HepG2 (cell line): ENCODE measurements around the gene NAIF1. TPM values are rescaled to one million over a fixed set of nuclear protein-coding genes. Genes with fewer than 3 reads are reported as not detected.

Source experiments
- ATAC-seq: fragments of 200-7000 bp; cut with Tn5 transposase; 3 replicates; pipeline ENCODE4 v1.9.1; 2020; ENCODE audit warnings: mild to moderate bottlenecking, moderate library complexity
- BruUV-seq: library from RNA; stranded (reverse); fragments of 400-500 nt; replicated peaks from 2 replicates; lab custom pipeline; 2021; lab: Mats Ljungman, UMichigan
- CTCF ChIA-PET: fragments of 300-600 bp; formaldehyde crosslinking; extraction: SDS; loops from one replicate; lab custom pipeline; 2021; ENCODE audit warnings: low total read pairs, inconsistent platforms, low intra/inter-chr PET ratio; lab: Yijun Ruan, JAX
- POLR2A ChIA-PET: fragments of 350-600 bp; sonication (Branson Sonifier 250); formaldehyde crosslinking; loops from one replicate; lab custom pipeline; 2020; ENCODE audit warnings: antibody characterized with exemption, inconsistent platforms; lab: Yijun Ruan, JAX
- DNase-seq: peaks from one replicate; pipeline ENCODE4 v3.0.0-alpha.2; 2015; ENCODE audit warnings: low spot score
- FAIRE-seq: peaks from 3 replicates; lab custom pipeline; 2011; peaks lifted over from hg19 to GRCh38; lab: Jason Lieb, UNC
- H2AFZ ChIP-seq: one replicate; pipeline ENCODE4 v1.6.1; 2011; ENCODE audit warnings: low read length, inconsistent platforms
- H3K27ac ChIP-seq: fragments of 300-600 bp; 3 replicates; pipeline ENCODE4 v1.8.0; 2011; ENCODE audit warnings: mixed run types, mild to moderate bottlenecking, mixed read lengths, low read length, inconsistent platforms; ENCODE audit not compliant: insufficient read depth; ENCODE audit errors: extremely low read length
- H3K27me3 ChIP-seq, 2 experiments: fragments of 200-600 bp in 1 of 2; 2 replicates in 1 of 2; 3 replicates in 1 of 2; pipeline versions ENCODE4 v1.6.0 to v1.8.0; 2011; ENCODE audit warnings: low read length in 2 of 2, mild to moderate bottlenecking in 2 of 2, moderate library complexity in 2 of 2, inconsistent platforms in 1 of 2; ENCODE audit not compliant: insufficient read depth in 2 of 2, control insufficient read depth in 1 of 2
- H3K36me3 ChIP-seq, 2 experiments: fragments of 200-600 bp in 1 of 2; replicated peaks in 1 of 2; 2 replicates in 1 of 2; 3 replicates in 1 of 2; pipeline versions ENCODE4 v1.5.1 to v1.8.0; 2011; ENCODE audit warnings: low read length in 2 of 2, inconsistent platforms in 1 of 2; ENCODE audit not compliant: insufficient read depth in 2 of 2, control insufficient read depth in 1 of 2
- H3K4me1 ChIP-seq: 2 replicates; pipeline ENCODE4 v1.5.1; 2012; ENCODE audit warnings: low read length, inconsistent platforms; ENCODE audit not compliant: insufficient read depth
- H3K4me2 ChIP-seq: 2 replicates; pipeline ENCODE4 v1.6.0; 2011; ENCODE audit warnings: low read depth, low read length, inconsistent platforms
- H3K4me3 ChIP-seq, 3 experiments: fragments of 200-600 bp in 1 of 3; sonication (generic), shearing (Covaris generic) in 1 of 3; replicated peaks in 1 of 3; 2 replicates each; pipeline ENCODE4 v1.5.1; 2011 to 2016; ENCODE audit warnings: low read length in 3 of 3, inconsistent platforms in 2 of 3, low read depth in 2 of 3, mild to moderate bottlenecking in 2 of 3, control low read depth in 1 of 3, mixed read lengths in 1 of 3; ENCODE audit not compliant: insufficient read depth in 1 of 3
- H3K79me2 ChIP-seq: one replicate; pipeline ENCODE4 v1.6.1; 2011; ENCODE audit warnings: low read length, inconsistent platforms; ENCODE audit not compliant: insufficient read depth
- H3K9ac ChIP-seq: 2 replicates; pipeline ENCODE4 v1.6.0; 2011; ENCODE audit warnings: mild to moderate bottlenecking, low read depth, low read length, inconsistent platforms; ENCODE audit not compliant: insufficient read depth
- H3K9me3 ChIP-seq: 2 replicates; pipeline ENCODE4 v1.5.1; 2012; ENCODE audit warnings: mild to moderate bottlenecking, low read length
- H4K20me1 ChIP-seq: 2 replicates; pipeline ENCODE4 v1.6.0; 2011; ENCODE audit warnings: inconsistent platforms, mild to moderate bottlenecking, low read length, moderate library complexity; ENCODE audit not compliant: insufficient read depth
- AHR ChIP-seq: IDR thresholded peaks from 2 replicates; pipeline ENCODE4 v1.6.1; 2018; ENCODE audit warnings: missing genetic modification reagents, missing compliant biosample characterization
- FOXO1 ChIP-seq: sonication (generic); formaldehyde crosslinking; IDR thresholded peaks from 2 replicates; pipeline ENCODE4 v1.4.0; 2020; ENCODE audit warnings: missing genetic modification reagents
- FOXO4 ChIP-seq: sonication (generic); formaldehyde crosslinking; conservative IDR thresholded peaks from 2 replicates; pipeline ENCODE4 v1.8.1; 2023; ENCODE audit warnings: missing genetic modification reagents
- GPN1 ChIP-seq: sonication (generic); formaldehyde crosslinking; IDR thresholded peaks from 2 replicates; pipeline ENCODE4 v1.5.1; 2020; ENCODE audit warnings: missing genetic modification reagents, borderline replicate concordance
- HDAC2 ChIP-seq: sonication (generic); formaldehyde crosslinking; IDR thresholded peaks from 2 replicates; pipeline ENCODE4 v1.4.0; 2020; ENCODE audit warnings: missing genetic modification reagents
- JUND ChIP-seq: sonication (generic); formaldehyde crosslinking; IDR thresholded peaks from 2 replicates; pipeline ENCODE4 v1.8.0; 2022; ENCODE audit warnings: mild to moderate bottlenecking, missing genetic modification reagents
- KAT2B ChIP-seq: fragments of 150-350 bp; IDR thresholded peaks from 2 replicates; pipeline ENCODE4 v1.6.1; 2014; ENCODE audit warnings: low read depth, low read length, borderline replicate concordance
- MTF1 ChIP-seq: sonication (generic); formaldehyde crosslinking; IDR thresholded peaks from 2 replicates; pipeline ENCODE4 v1.5.0; 2020; ENCODE audit warnings: missing genetic modification reagents
- PHF20 ChIP-seq: sonication (generic); formaldehyde crosslinking; IDR thresholded peaks from 2 replicates; pipeline ENCODE4 v1.5.0; 2020; ENCODE audit warnings: mild to moderate bottlenecking, missing genetic modification reagents
- RFX3 ChIP-seq: IDR thresholded peaks from 2 replicates; pipeline ENCODE4 v1.6.1; 2016; ENCODE audit warnings: missing biosample characterization, missing genetic modification reagents
- SALL1 ChIP-seq: sonication (generic); formaldehyde crosslinking; IDR thresholded peaks from 2 replicates; pipeline ENCODE4 v1.8.0; 2022; ENCODE audit warnings: mild to moderate bottlenecking, missing genetic modification reagents
- STAT6 ChIP-seq: sonication (generic); formaldehyde crosslinking; IDR thresholded peaks from 2 replicates; pipeline ENCODE4 v1.4.0; 2020; ENCODE audit warnings: missing genetic modification reagents, mild to moderate bottlenecking, borderline replicate concordance
- ZFP37 ChIP-seq: sonication (generic); formaldehyde crosslinking; IDR thresholded peaks from 2 replicates; pipeline ENCODE4 v1.4.0; 2020; ENCODE audit warnings: missing genetic modification reagents, borderline replicate concordance
- ZNF230 ChIP-seq: sonication (generic); formaldehyde crosslinking; IDR thresholded peaks from 2 replicates; pipeline ENCODE4 v1.4.0; 2020; ENCODE audit warnings: mild to moderate bottlenecking, missing genetic modification reagents
- ZNF24 ChIP-seq: fragments of 450-650 bp; IDR thresholded peaks from 2 replicates; pipeline ENCODE4 v1.6.1; 2017; ENCODE audit warnings: antibody characterized with exemption, mild to moderate bottlenecking
- ZNF256 ChIP-seq: sonication (generic); formaldehyde crosslinking; conservative IDR thresholded peaks from 2 replicates; pipeline ENCODE4 v1.4.0; 2020; ENCODE audit warnings: missing genetic modification reagents
- ZNF292 ChIP-seq: sonication (generic); formaldehyde crosslinking; IDR thresholded peaks from 2 replicates; pipeline ENCODE4 v1.8.1; 2022; ENCODE audit warnings: mild to moderate bottlenecking, low read depth, missing genetic modification reagents, borderline replicate concordance
- ZNF597 ChIP-seq: sonication (generic); formaldehyde crosslinking; IDR thresholded peaks from 2 replicates; pipeline ENCODE4 v1.5.0; 2020; ENCODE audit warnings: missing genetic modification reagents
- ZNF660 ChIP-seq: sonication (generic); formaldehyde crosslinking; IDR thresholded peaks from 2 replicates; pipeline ENCODE4 v1.5.1; 2020; ENCODE audit warnings: mild to moderate bottlenecking, low read depth, missing genetic modification reagents, borderline replicate concordance
- WGBS: methylation state at CpG from one replicate; pipeline ENCODE4 v1.1.6; 2017; ENCODE audit warnings: low lambda C conversion rate; 5-methylcytosine and 5-hydroxymethylcytosine counted together
- in situ Hi-C: cut with HindIII; loops from 2 replicates; pipeline ENCODE4 v1.10.0; 2017; ENCODE audit warnings: low pct_unique_long_range_greater_than_20kb; ENCODE audit not compliant: extremely low pct_ligation_motif_present
- intact Hi-C: fragments of 100-400 bp; cut with micrococcal nuclease; formaldehyde crosslinking; loops from one replicate; pipeline ENCODE4 v1.10.0; 2022; ENCODE audit not compliant: unreplicated experiment
- polyA plus RNA-seq, 8 experiments: library from polyadenylated mRNA; depleted of rRNA in 3 of 8; stranded (reverse) in 7 of 8; unstranded in 1 of 8; fragments of >200 nt; fragmentation: Illumina TruSeq in 4 of 8; extraction: Trizol in 4 of 8; gene quantifications; 2 replicates each; pipeline versions ENCODE4 v1.2.1 to v1.2.3, GENCODE V29; 2011 to 2016; ENCODE audit warnings: low read depth in 4 of 8, missing spikeins in 1 of 8, mixed read lengths in 1 of 8; ENCODE audit not compliant: insufficient read depth in 1 of 8
- total RNA-seq, 5 experiments: library from RNA; depleted of rRNA; stranded (reverse); fragments of >200 nt; fragmentation: Illumina TruSeq; extraction: Trizol; gene quantifications; 2 replicates each; pipeline ENCODE4 v1.2.3, GENCODE V29; 2016; ENCODE audit warnings: low read depth in 1 of 5
- TF ChIP-seq, protein P1 (sequence below): IDR thresholded peaks from 2 replicates; pipeline ENCODE4 v1.6.1; 2016; ENCODE audit warnings: missing compliant biosample characterization, missing genetic modification reagents, borderline replicate concordance

NAIF1 gene
- total and polyA plus RNA-seq, 2 of the 13 experiments (the other 11 are each of a cell fraction or from before 2014, with no cell fraction given) = 6.0 to 6.9 TPM

DNA sequence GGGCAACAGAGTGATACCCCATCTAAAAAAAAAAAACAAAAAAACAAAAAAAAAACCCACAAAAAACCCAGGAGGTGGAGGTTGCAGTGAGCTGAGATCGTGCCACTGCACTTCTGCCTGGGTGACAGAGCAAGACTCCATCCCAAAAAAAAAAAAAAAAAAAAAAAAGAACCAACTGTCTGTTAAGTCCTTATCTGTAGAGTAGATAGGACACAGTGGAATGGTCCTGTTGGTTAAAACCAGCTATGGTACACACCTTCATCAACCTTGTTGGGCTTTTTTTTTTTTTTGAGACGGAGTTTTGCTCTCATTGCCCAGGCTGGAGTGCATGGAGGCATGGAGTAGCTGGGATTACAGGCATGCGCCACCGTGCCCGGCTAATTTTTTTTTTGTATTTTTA lies 13.1 kb upstream of the NAIF1 start:
- Histone ChIP-seq H3K9ac (no peak overlapping the region), H3K4me1 (peaks cover 45% of the 10 kb centered on the region), H3K79me2 (peaks cover 5% of the 10 kb centered on the region), H3K27me3 (no peaks in the 10 kb centered on the region), H4K20me1 (no peaks in the 10 kb centered on the region), H3K36me3 (peaks cover 2 to 3% of the 10 kb centered on the region in 2 experiments; a peak in 2 of 5 replicates), H3K27ac (no peak overlapping the region), H2AFZ (no peak overlapping the region), H3K4me2 (no peak overlapping the region), H3K9me3 (no peaks in the 10 kb centered on the region), H3K4me3 (no peak overlapping the region)
- no TSS peak for BruUV-seq
- DNase-seq (no peak), FAIRE-seq (no peak), ATAC-seq (no peak)
- ChIA-PET POLR2A (interaction anchor here (0.6 to 1.4 kb wide), 3 partner anchors 18 to 72 kb away, joined by 3 to 5 read pairs (median 3); no protein-coding TSS in a partner anchor), CTCF (no interaction called here)
- TF ChIP-seq, protein P1, sequence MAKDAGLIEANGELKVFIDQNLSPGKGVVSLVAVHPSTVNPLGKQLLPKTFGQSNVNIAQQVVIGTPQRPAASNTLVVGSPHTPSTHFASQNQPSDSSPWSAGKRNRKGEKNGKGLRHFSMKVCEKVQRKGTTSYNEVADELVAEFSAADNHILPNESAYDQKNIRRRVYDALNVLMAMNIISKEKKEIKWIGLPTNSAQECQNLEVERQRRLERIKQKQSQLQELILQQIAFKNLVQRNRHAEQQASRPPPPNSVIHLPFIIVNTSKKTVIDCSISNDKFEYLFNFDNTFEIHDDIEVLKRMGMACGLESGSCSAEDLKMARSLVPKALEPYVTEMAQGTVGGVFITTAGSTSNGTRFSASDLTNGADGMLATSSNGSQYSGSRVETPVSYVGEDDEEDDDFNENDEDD = no peak
- TF ChIP-seq HDAC2 (CRISPR knock-in tag) (no peak), FOXO4 (CRISPR knock-in tag) (no peak), AHR (no peak), SALL1 (CRISPR knock-in tag) (no peak), ZNF597 (CRISPR knock-in tag) (no peak), KAT2B (no peak), GPN1 (CRISPR knock-in tag) (no peak), STAT6 (CRISPR knock-in tag) (no peak), ZNF256 (CRISPR knock-in tag) (no peak), RFX3 (CRISPR knock-in tag) (no peak), FOXO1 (CRISPR knock-in tag) (no peak), ZFP37 (CRISPR knock-in tag) (no peak), ZNF230 (CRISPR knock-in tag) (no peak), ZNF292 (CRISPR knock-in tag) (no peak), JUND (CRISPR knock-in tag) (no peak), ZNF660 (CRISPR knock-in tag) (no peak), MTF1 (CRISPR knock-in tag) (no peak), ZNF24 (no peak), PHF20 (CRISPR knock-in tag) (no peak)
- intact Hi-C loops = no loop called here
- WGBS = 100% methylated on average over 5 of the region's 5 CpGs
- in situ Hi-C loops = no loop called here
